Ovary (tissue), 9 donors: ENCODE measurements around the gene HBB. TPM values are rescaled to one million over a fixed set of nuclear protein-coding genes. Genes with fewer than 3 reads are reported as not detected.
"Not testable (repeated sequence)": the region's sequence is repeated elsewhere in the genome, so short reads cannot be mapped to it uniquely, and the experiment has no call there.

Experiments used
- DNase-seq, 5 donors: peaks; one replicate each; pipeline ENCODE4 v3.0.0-alpha.2; 2019 to 2020
- H3K27ac ChIP-seq, 2 donors: fragments of 200-600 bp; one replicate each; pipeline versions ENCODE4 v1.5.1 to v1.8.0; 2019 to 2022
- H3K27me3 ChIP-seq: fragments of 200-600 bp; one replicate; pipeline ENCODE4 v1.8.0; 2022
- H3K36me3 ChIP-seq: fragments of 200-600 bp; sonication (generic); one replicate; pipeline ENCODE4 v1.5.1; 2019
- H3K4me1 ChIP-seq: one replicate; pipeline ENCODE4 v1.8.1; 2013; ENCODE audit warnings: mild to moderate bottlenecking, moderate library complexity; ENCODE audit not compliant: insufficient read depth
- H3K4me3 ChIP-seq: fragments of 200-600 bp; sonication (generic); one replicate; pipeline ENCODE4 v1.5.1; 2017
- H3K9me3 ChIP-seq, 2 donors: fragments of 200-600 bp in 1 of 2; sonication (generic) in 1 of 2; one replicate each; pipeline versions ENCODE4 v1.5.1 to v1.8.1; 2013 to 2019; ENCODE audit warnings: mild to moderate bottlenecking in 1 of 2, moderate library complexity in 1 of 2
- EP300 ChIP-seq: sonication (generic); formaldehyde crosslinking; IDR thresholded peaks from one replicate; pipeline ENCODE4 v1.6.1; 2017; ENCODE audit warnings: antibody characterized with exemption
- POLR2A ChIP-seq: fragments of 450-650 bp; IDR thresholded peaks from one replicate; pipeline ENCODE4 v1.6.1; 2017; ENCODE audit warnings: antibody characterized with exemption, mild to moderate bottlenecking, moderate library complexity
- WGBS, 3 donors: extraction: QIAGEN DNeasy Blood & Tissue Kit in 1 of 3; methylation state at CpG; one replicate each; pipeline versions ENCODE4 v1.1.5 to v1.1.7; 2013 to 2017; 5-methylcytosine and 5-hydroxymethylcytosine counted together
- intact Hi-C, 4 donors: fragments of 100-400 bp; cut with DNase I; formaldehyde crosslinking; loops; one replicate each; pipeline versions ENCODE4 v1.11.0 to v1.15.1; 2022 to 2023
- polyA plus RNA-seq, 2 donors: library from polyadenylated mRNA; stranded (reverse); fragments of 200-250 nt in 1 of 2; fragments of 350-450 nt in 1 of 2; fragmentation: Illumina TruSeq in 1 of 2; extraction: RNeasy Lipid Tissue Mini Kit (QIAGEN cat#74804) in 1 of 2; gene quantifications; one replicate each; pipeline ENCODE4 v1.2.3, GENCODE V29; 2013 to 2014
- total RNA-seq, 7 donors: library from RNA; depleted of rRNA in 2 of 7; stranded (reverse); fragments of >200 nt in 2 of 7; fragmentation: NEBNext Ultra II Directional in 3 of 7; extraction: Animal tissue kit (Norgen Biotek cat#: 25700) in 3 of 7; gene quantifications; one replicate each; pipeline versions ENCODE4 v1.1.0 to v1.2.4, GENCODE V29; 2016 to 2023
- TF ChIP-seq, protein P1 (sequence below), 3 donors: fragments of 450-650 bp in 2 of 3; fragments of 200-600 bp in 1 of 3; IDR thresholded peaks; one replicate each; pipeline versions ENCODE4 v1.5.1 to v1.8.0; 2016 to 2022; ENCODE audit warnings: antibody characterized with exemption in 3 of 3, mild to moderate bottlenecking in 1 of 3
- donor health status: DM: no; HTN: no; CAD: no; lungs with moderate emphysema.
- donor health status: DM: no; HTN: no; CAD: no.
- donor health status: Bipolar disorder and iron deficiency.
- donor health status: DM: yes; HTN: yes; CAD: no.
- donor health status: DM: no; HTN: no; CAD: no.
- donor health status: DM: yes; HTN: yes; CAD: no.

Gene HBB
- total and polyA plus RNA-seq, 9 donors = 9.1 to 393 (median 118) TPM

DNA sequence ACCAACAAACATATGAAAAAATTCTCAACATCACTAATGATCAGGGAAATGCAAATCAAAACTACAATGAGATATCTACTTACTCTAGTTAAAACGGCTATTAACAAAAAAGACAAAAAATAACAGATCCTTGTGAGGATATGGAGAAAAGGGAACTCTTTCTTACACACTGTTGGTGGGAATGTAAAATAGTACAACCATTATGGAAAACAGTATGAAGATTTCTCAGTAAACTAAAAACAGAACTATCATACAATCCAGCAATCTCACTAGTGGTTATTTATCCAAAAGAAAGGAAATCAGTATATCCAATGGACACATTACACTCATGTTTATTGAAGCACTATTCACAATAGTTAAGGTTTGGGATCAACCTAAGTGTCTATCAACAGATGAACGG lies 39.0 kb upstream of the HBB start:
- TF ChIP-seq POLR2A (no peak), EP300 (no peak)
- TF ChIP-seq, protein P1, sequence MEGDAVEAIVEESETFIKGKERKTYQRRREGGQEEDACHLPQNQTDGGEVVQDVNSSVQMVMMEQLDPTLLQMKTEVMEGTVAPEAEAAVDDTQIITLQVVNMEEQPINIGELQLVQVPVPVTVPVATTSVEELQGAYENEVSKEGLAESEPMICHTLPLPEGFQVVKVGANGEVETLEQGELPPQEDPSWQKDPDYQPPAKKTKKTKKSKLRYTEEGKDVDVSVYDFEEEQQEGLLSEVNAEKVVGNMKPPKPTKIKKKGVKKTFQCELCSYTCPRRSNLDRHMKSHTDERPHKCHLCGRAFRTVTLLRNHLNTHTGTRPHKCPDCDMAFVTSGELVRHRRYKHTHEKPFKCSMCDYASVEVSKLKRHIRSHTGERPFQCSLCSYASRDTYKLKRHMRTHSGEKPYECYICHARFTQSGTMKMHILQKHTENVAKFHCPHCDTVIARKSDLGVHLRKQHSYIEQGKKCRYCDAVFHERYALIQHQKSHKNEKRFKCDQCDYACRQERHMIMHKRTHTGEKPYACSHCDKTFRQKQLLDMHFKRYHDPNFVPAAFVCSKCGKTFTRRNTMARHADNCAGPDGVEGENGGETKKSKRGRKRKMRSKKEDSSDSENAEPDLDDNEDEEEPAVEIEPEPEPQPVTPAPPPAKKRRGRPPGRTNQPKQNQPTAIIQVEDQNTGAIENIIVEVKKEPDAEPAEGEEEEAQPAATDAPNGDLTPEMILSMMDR (IDR thresholded peaks at IDR 0.05) = no peak
- Histone ChIP-seq H3K27ac (no peak overlapping the region), H3K4me1 (no peaks in the 10 kb centered on the region), H3K4me3 (no peak overlapping the region), H3K36me3 (no peaks in the 10 kb centered on the region), H3K9me3 (no peaks in the 10 kb centered on the region), H3K27me3 (no peaks in the 10 kb centered on the region)
- intact Hi-C loops = no loop called here
- no peak for DNase-seq
- 40 to 58% (median 42%) methylated on average over 2 of the region's 2 CpGs for WGBS, 3 donors

DNA sequence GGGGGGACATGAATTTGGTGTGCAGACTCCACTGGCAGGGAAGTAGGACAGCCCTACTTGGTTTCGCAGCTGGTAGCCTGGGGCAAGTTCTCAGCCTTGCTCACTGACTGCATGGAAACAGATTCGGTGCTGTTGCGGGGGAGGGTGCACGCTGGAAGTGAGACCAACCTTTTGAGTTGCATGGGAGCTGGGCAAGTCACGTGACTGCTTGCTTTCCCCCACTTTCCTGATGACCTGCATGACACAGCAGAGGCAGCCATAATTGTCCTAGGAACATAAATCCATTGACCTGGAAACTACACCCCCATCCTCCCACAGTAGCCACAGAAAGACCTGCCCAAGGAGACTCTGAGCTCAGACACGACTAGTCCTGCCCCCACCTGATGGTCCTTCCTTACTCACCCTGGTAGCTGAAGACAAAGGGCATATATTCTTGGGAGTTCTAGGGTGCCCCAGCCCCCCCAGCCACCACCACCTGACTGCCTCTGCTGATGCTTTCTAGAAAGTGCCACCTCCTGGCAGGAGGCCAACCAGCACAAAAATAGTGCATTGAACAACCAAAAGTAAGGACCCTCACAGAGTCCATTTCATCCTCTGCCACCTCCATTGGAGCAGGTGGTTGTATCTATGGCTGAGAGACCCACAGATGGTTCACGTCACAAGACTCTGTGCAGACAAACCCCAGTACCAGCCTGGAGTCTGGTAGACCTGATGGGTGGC lies 31.8 kb upstream of the HBB start:
- H3K27me3 ChIP-seq = no peaks in the 10 kb centered on the region
- intact Hi-C loops = no loop called here
- H3K4me3 ChIP-seq = no peak overlapping the region
- H3K4me1 ChIP-seq = no peaks in the 10 kb centered on the region
- H3K36me3 ChIP-seq = no peaks in the 10 kb centered on the region
- no peak for DNase-seq
- H3K27ac ChIP-seq = no peak overlapping the region
- H3K9me3 ChIP-seq = no peaks in the 10 kb centered on the region
- WGBS, 3 donors = 58 to 63% (median 61%) methylated on average over 7 of the region's 7 CpGs
- TF ChIP-seq POLR2A (no peak), EP300 (no peak)
- TF ChIP-seq, protein P1 (IDR thresholded peaks at IDR 0.05) = no peak

DNA sequence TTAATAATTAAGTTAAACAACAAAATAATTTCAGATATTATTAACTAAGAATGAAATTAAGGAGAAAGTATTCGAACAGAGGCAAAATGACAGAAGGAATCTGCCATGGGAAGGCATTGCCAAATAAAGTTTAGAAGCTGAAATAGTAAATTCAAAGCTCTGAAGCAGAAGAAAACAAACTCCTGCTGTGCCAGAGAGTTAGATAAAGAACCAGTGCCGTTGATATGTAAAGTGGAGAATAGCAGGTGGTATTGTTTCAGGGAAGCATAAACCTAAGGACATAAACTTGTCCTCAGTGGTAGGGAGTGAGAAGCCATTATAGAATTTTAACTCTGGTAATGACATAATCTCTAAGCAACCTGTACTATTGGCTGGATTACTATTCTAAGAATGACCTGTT lies 30.4 kb upstream of the HBB start:
- intact Hi-C loops = no loop called here
- 16 to 27% (median 19%) methylated on average over 2 of the region's 2 CpGs for WGBS, 3 donors
- Histone ChIP-seq H3K36me3 (no peaks in the 10 kb centered on the region), H3K27ac (no peak overlapping the region), H3K9me3 (no peaks in the 10 kb centered on the region), H3K4me1 (no peaks in the 10 kb centered on the region), H3K4me3 (no peak overlapping the region), H3K27me3 (no peaks in the 10 kb centered on the region)
- no peak for DNase-seq
- no peak for TF ChIP-seq POLR2A
- TF ChIP-seq, protein P1 (IDR thresholded peaks at IDR 0.05) = no peak
- no peak for TF ChIP-seq EP300

DNA sequence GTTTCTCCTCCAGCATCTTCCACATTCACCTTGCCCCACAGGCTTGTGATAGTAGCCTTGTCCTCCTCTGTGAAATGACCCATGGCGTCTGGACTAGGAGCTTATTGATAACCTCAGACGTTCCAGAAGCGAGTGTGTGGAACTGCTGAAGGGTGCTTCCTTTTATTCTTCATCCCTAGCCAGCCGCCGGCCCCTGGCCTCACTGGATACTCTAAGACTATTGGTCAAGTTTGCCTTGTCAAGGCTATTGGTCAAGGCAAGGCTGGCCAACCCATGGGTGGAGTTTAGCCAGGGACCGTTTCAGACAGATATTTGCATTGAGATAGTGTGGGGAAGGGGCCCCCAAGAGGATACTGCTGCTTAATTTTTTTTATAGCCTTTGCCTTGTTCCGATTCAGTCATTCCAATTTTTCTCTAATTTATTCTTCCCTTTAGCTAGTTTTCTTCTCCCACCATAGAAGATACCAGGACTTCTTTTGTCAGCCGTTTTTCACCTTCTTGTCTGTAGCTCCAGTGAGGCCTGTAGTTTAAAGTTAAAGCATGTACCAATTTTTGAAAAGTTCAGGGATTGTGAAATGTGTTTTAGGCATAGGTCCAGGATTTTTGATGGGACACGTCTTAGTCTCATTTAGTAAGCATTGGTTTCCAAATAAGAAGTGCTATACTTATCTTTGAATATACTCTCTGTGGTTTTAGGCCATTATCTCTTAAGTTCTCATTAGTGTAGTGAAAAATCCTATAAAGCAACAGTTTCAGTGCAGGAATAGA lies 28.0 kb upstream of the HBB start, which contains the start of gene HBG2:
TSS of gene HBG2 (minus strand) at position 136 of the 768 bp plus-strand sequence. CDS start at position 83, 53 bp downstream.
- H3K4me1 ChIP-seq, H3K36me3 ChIP-seq, H3K4me3 ChIP-seq, intact Hi-C loops, H3K27me3 ChIP-seq, H3K9me3 ChIP-seq, H3K27ac ChIP-seq, DNase-seq: not testable (repeated sequence)
- 23 to 38% (median 25%) methylated on average over 4 of the region's 9 CpGs for WGBS, 3 donors

DNA sequence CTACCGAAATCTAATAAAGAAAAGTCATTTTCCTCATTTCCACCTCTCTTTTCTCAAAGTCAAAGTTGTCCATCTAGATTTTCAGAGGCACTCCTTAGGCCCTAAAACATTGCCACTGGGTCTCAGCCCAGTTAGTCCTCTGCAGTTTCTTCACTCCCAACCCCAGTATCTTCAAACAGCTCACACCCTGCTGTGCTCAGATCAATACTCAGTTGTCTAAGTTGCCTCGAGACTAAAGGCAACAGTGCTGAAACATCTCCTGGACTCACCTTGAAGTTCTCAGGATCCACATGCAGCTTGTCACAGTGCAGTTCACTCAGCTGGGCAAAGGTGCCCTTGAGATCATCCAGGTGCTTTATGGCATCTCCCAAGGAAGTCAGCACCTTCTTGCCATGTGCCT lies 27.2 kb upstream of the HBB start:
- intact Hi-C loops, H3K27ac ChIP-seq: not testable (repeated sequence)

DNA sequence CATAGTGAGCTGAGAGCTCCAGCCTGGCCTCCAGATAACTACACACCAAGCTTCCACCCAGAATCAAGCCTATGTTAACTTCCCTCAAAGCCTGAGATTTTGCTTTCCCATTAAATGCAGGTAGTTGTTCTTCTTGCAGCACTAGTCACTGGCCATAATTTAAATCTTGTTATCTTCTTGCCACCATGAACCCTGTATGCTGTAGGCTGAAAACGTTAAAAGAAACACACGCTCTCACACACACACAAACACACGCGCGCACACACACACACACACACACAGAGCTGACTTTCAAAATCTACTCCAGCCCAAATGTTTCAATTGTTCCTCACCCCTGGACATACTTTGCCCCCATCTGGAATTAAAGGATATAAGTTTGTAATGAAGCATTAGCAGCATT lies 26.6 kb upstream of the HBB start:
- H3K27me3 ChIP-seq, H3K4me3 ChIP-seq, intact Hi-C loops, DNase-seq, H3K9me3 ChIP-seq, H3K4me1 ChIP-seq, H3K36me3 ChIP-seq, H3K27ac ChIP-seq: not testable (repeated sequence)
- WGBS, 3 donors = 43 to 84% (median 50%) methylated on average over 5 of the region's 5 CpGs

More for the DNA sequence above, 27.2 kb upstream of the HBB start:
- not testable (repeated sequence) for DNase-seq, H3K4me1 ChIP-seq, H3K27me3 ChIP-seq, H3K9me3 ChIP-seq, H3K4me3 ChIP-seq, H3K36me3 ChIP-seq
- WGBS, 3 donors = 77 to 85% (median 84%) methylated on average over 2 of the region's 2 CpGs
